GM19463 (cell line): ENCODE results near the gene ZNF609.

Experiments used
- ATAC-seq: cut with Tn5 transposase; IDR thresholded peaks from one replicate; pipeline ENCODE4 v1.9.1; 2021; ENCODE audit warnings: mild to moderate bottlenecking, moderate library complexity; ENCODE audit not compliant: unreplicated experiment

The ZNF609 gene

GRCh38 chr15:64460206-64460723 is at the start of gene ZNF609:
ZNF609 (plus strand) TSS chr15:64460578; CDS start chr15:64499420, 38,842 bp downstream.
- ATAC-seq, result no peak

GRCh38 chr15:64412216-64412615 is 48.2 kb upstream of the ZNF609 start:
- ATAC-seq, result no peak

- no peak for ATAC-seq
These were observed 37.7 kb upstream of the ZNF609 start for GRCh38 chr15:64422697-64423096.

- no peak for ATAC-seq
These were observed 36.4 kb upstream of the ZNF609 start for GRCh38 chr15:64423970-64424369.

- no peak for ATAC-seq
These were observed 35.2 kb upstream of the ZNF609 start for GRCh38 chr15:64425221-64425620.

- no peak for ATAC-seq
These were observed 33.4 kb upstream of the ZNF609 start for GRCh38 chr15:64426845-64427465.

GRCh38 chr15:64429448-64429847 is 30.9 kb upstream of the ZNF609 start:
- no peak for ATAC-seq

- no peak for ATAC-seq
These were observed 30.2 kb upstream of the ZNF609 start for GRCh38 chr15:64430000-64430735.

GRCh38 chr15:64437982-64438381 is 22.4 kb upstream of the ZNF609 start:
- no peak for ATAC-seq

GRCh38 chr15:64438653-64439447 is 21.5 kb upstream of the ZNF609 start:
- no peak for ATAC-seq

GRCh38 chr15:64441852-64442251 is 18.5 kb upstream of the ZNF609 start:
- ATAC-seq, result no peak

GRCh38 chr15:64443016-64443415 is 17.4 kb upstream of the ZNF609 start:
- no peak for ATAC-seq

- peak; percentile 63 for ATAC-seq
These were observed 16.4 kb upstream of the ZNF609 start for GRCh38 chr15:64443747-64444621.

- no peak for ATAC-seq
These were observed 15.5 kb upstream of the ZNF609 start for GRCh38 chr15:64444836-64445235.

GRCh38 chr15:64447536-64448315 is 12.7 kb upstream of the ZNF609 start:
- ATAC-seq, result no peak

- ATAC-seq, result no peak
These were observed 7.2 kb upstream of the ZNF609 start for GRCh38 chr15:64452988-64453688.

- no peak for ATAC-seq
These were observed 6.7 kb upstream of the ZNF609 start for GRCh38 chr15:64453689-64454037.

- ATAC-seq, result no peak
These were observed 6.1 kb upstream of the ZNF609 start for GRCh38 chr15:64454282-64454681.

- ATAC-seq, result no peak
These were observed 4.4 kb upstream of the ZNF609 start for GRCh38 chr15:64455961-64456371.
